NCI-H1436 (cell line): ENCODE results near the gene C1QTNF3.
"Not testable (repeated sequence)": the region's sequence is repeated elsewhere in the genome, so short reads cannot be mapped to it uniquely, and the experiment has no call there.

ENCODE experiments used
- DNase-seq: peaks from one replicate; lab custom pipeline; 2025; lab: John Stamatoyannopoulos, UW

C1QTNF3 gene

GRCh38 chr5:34043099-34043876, at the start of gene C1QTNF3:
Gene C1QTNF3 (minus strand): TSS chr5:34043213. CDS start chr5:34043125, 88 bp downstream.
- DNase-seq = no peak

GRCh38 chr5:34091039-34091438, 48.0 kb upstream of the C1QTNF3 start:
- DNase-seq = not testable (repeated sequence)

- not testable (repeated sequence) for DNase-seq
These were observed 46.8 kb upstream of the C1QTNF3 start for GRCh38 chr5:34089802-34090201.

- not testable (repeated sequence) for DNase-seq
These were observed 44.7 kb upstream of the C1QTNF3 start for GRCh38 chr5:34087728-34088127.

- not testable (repeated sequence) for DNase-seq
These were observed 40.9 kb upstream of the C1QTNF3 start for GRCh38 chr5:34083898-34084297.

GRCh38 chr5:34079505-34079904, 36.5 kb upstream of the C1QTNF3 start:
- not testable (repeated sequence) for DNase-seq

- not testable (repeated sequence) for DNase-seq
These were observed 34.6 kb upstream of the C1QTNF3 start for GRCh38 chr5:34077636-34078035.

GRCh38 chr5:34076719-34077364, 33.8 kb upstream of the C1QTNF3 start:
- not testable (repeated sequence) for DNase-seq

GRCh38 chr5:34074472-34074871, 31.5 kb upstream of the C1QTNF3 start:
- not testable (repeated sequence) for DNase-seq

GRCh38 chr5:34074071-34074470, 31.1 kb upstream of the C1QTNF3 start:
- DNase-seq = not testable (repeated sequence)

- DNase-seq = not testable (repeated sequence)
These were observed 27.6 kb upstream of the C1QTNF3 start for GRCh38 chr5:34070626-34071025.

GRCh38 chr5:34064656-34065055, 21.6 kb upstream of the C1QTNF3 start:
- DNase-seq = no peak

GRCh38 chr5:34062419-34062818, 19.4 kb upstream of the C1QTNF3 start:
- no peak for DNase-seq

GRCh38 chr5:34061993-34062392, 19.0 kb upstream of the C1QTNF3 start:
- no peak for DNase-seq

GRCh38 chr5:34059977-34060376, 17.0 kb upstream of the C1QTNF3 start:
- no peak for DNase-seq

GRCh38 chr5:34058532-34058931, 15.5 kb upstream of the C1QTNF3 start:
- no peak for DNase-seq

- DNase-seq = no peak
These were observed 14.6 kb upstream of the C1QTNF3 start for GRCh38 chr5:34057569-34057968.

GRCh38 chr5:34057118-34057517, 14.1 kb upstream of the C1QTNF3 start:
- DNase-seq = no peak

- no peak for DNase-seq
These were observed 12.7 kb upstream of the C1QTNF3 start for GRCh38 chr5:34055667-34056066.

GRCh38 chr5:34054400-34054729, 11.4 kb upstream of the C1QTNF3 start:
- DNase-seq = no peak

- DNase-seq = no peak
These were observed 10.8 kb upstream of the C1QTNF3 start for GRCh38 chr5:34053571-34054399.

GRCh38 chr5:34053133-34053532, 10.1 kb upstream of the C1QTNF3 start:
- DNase-seq = no peak
